GM23338 (cell line): ENCODE results near the gene MIEN1. TPM values are rescaled to one million over a fixed set of nuclear protein-coding genes. Genes with fewer than 3 reads are reported as not detected.
"Not testable (repeated sequence)": the region's sequence is repeated elsewhere in the genome, so short reads cannot be mapped to it uniquely, and the experiment has no call there.

Experiments used
- ATAC-seq: fragments of 200-7000 bp; cut with Tn5 transposase; 3 replicates; pipeline ENCODE4 v1.9.1; 2020
- DNase-seq: peaks from one replicate; pipeline ENCODE4 v3.0.0-alpha.2; 2015; ENCODE audit warnings: low spot score
- H2AFZ ChIP-seq: fragments of 200-600 bp; sonication (generic); 2 replicates; pipeline ENCODE4 v1.8.0; 2016; ENCODE audit warnings: antibody characterized with exemption, mild to moderate bottlenecking, moderate library complexity
- H3F3A ChIP-seq: fragments of 200-600 bp; sonication (generic); replicated peaks from 2 replicates; pipeline ENCODE4 v1.8.0; 2017; ENCODE audit warnings: antibody characterized with exemption, mixed run types, low read depth
- H3K27ac ChIP-seq: fragments of 200-600 bp; sonication (generic); 2 replicates; pipeline ENCODE4 v1.6.1; 2016; ENCODE audit warnings: low read depth
- H3K27me3 ChIP-seq: fragments of 200-600 bp; sonication (generic); 2 replicates; pipeline ENCODE4 v1.8.0; 2016; ENCODE audit warnings: mild to moderate bottlenecking, mixed run types, moderate library complexity; ENCODE audit not compliant: insufficient read depth
- H3K36me3 ChIP-seq: fragments of 200-600 bp; sonication (generic); 2 replicates; pipeline ENCODE4 v1.8.0; 2016; ENCODE audit warnings: mild to moderate bottlenecking; ENCODE audit not compliant: insufficient read depth
- H3K4me1 ChIP-seq: fragments of 200-600 bp; sonication (generic); 2 replicates; pipeline ENCODE4 v1.8.0; 2016; ENCODE audit warnings: mild to moderate bottlenecking, moderate library complexity; ENCODE audit not compliant: insufficient read depth
- H3K4me2 ChIP-seq: fragments of 200-600 bp; sonication (generic); 2 replicates; pipeline ENCODE4 v1.7.1; 2017; ENCODE audit warnings: mixed run types
- H3K4me3 ChIP-seq: fragments of 200-600 bp; sonication (generic); 2 replicates; pipeline ENCODE4 v1.6.1; 2016; ENCODE audit warnings: mixed run types
- H3K79me2 ChIP-seq: fragments of 200-600 bp; sonication (generic); replicated peaks from 2 replicates; pipeline ENCODE4 v1.8.0; 2017; ENCODE audit warnings: mild to moderate bottlenecking; ENCODE audit not compliant: insufficient read depth
- H3K9me2 ChIP-seq: fragments of 200-600 bp; sonication (generic); 2 replicates; pipeline ENCODE4 v1.8.0; 2017; ENCODE audit not compliant: insufficient read depth
- H4K20me1 ChIP-seq: fragments of 200-600 bp; sonication (generic); replicated peaks from 2 replicates; pipeline ENCODE4 v1.8.0; 2017; ENCODE audit warnings: mild to moderate bottlenecking; ENCODE audit not compliant: insufficient read depth
- H3K27ac Mint-ChIP-seq: 2 replicates; pipeline ENCODE4 v1.8.0; 2020; ENCODE audit warnings: inconsistent platforms, mild to moderate bottlenecking, moderate library complexity, mixed read lengths
- H3K27me3 Mint-ChIP-seq: 3 replicates; pipeline ENCODE4 v1.8.0; 2022; ENCODE audit warnings: low read depth, mild to moderate bottlenecking, moderate library complexity, mixed read lengths, inconsistent platforms; ENCODE audit not compliant: insufficient read depth, poor library complexity
- H3K36me3 Mint-ChIP-seq: 3 replicates; pipeline ENCODE4 v1.8.0; 2021; ENCODE audit warnings: low read depth, mild to moderate bottlenecking, inconsistent platforms, moderate library complexity, mixed read lengths
- H3K4me1 Mint-ChIP-seq: 3 replicates; pipeline ENCODE4 v1.8.0; 2020; ENCODE audit warnings: mild to moderate bottlenecking, inconsistent platforms, mixed read lengths
- H3K4me3 Mint-ChIP-seq: 3 replicates; pipeline ENCODE4 v1.8.0; 2021; ENCODE audit warnings: moderate library complexity, mild to moderate bottlenecking, inconsistent platforms, mixed read lengths
- H3K9me3 Mint-ChIP-seq: 3 replicates; pipeline ENCODE4 v1.8.0; 2020; ENCODE audit warnings: moderate library complexity, mild to moderate bottlenecking, inconsistent platforms, mixed read lengths
- CREB1 ChIP-seq: fragments of 250-450 bp; sonication (Bioruptor Pico); IDR thresholded peaks from 2 replicates; pipeline ENCODE4 v1.5.0; 2020; ENCODE audit warnings: low read depth, mild to moderate bottlenecking, moderate library complexity
- CTCF ChIP-seq, 2 experiments: fragments of 200-600 bp in 1 of 2; sonication (generic) in 1 of 2; conservative IDR thresholded peaks; 2 replicates each; pipeline versions ENCODE4 v1.5.1 to v1.6.1; 2016 to 2017; ENCODE audit warnings: antibody characterized with exemption in 2 of 2, low read depth in 2 of 2, mild to moderate bottlenecking in 2 of 2, moderate library complexity in 1 of 2
- EZH2 ChIP-seq: fragments of 200-600 bp; sonication (generic); IDR thresholded peaks from one replicate; pipeline ENCODE4 v1.8.0; 2017; ENCODE audit warnings: antibody characterized with exemption, mild to moderate bottlenecking, low read depth; ENCODE audit not compliant: unreplicated experiment
- EZH2phosphoT487 ChIP-seq: fragments of 200-600 bp; sonication (generic); IDR thresholded peaks from one replicate; pipeline ENCODE4 v1.8.1; 2018; ENCODE audit warnings: antibody characterized with exemption; ENCODE audit not compliant: unreplicated experiment
- JUNB ChIP-seq: IDR thresholded peaks from one replicate; pipeline ENCODE4 v1.6.1; 2016; ENCODE audit warnings: antibody characterized with exemption; ENCODE audit not compliant: unreplicated experiment
- NANOG ChIP-seq: IDR thresholded peaks from 2 replicates; pipeline ENCODE4 v1.6.1; 2016; ENCODE audit warnings: antibody characterized with exemption, borderline replicate concordance
- STAT1 ChIP-seq: IDR thresholded peaks from one replicate; pipeline ENCODE4 v1.6.1; 2016; ENCODE audit warnings: antibody characterized with exemption; ENCODE audit not compliant: unreplicated experiment
- ZNF114 ChIP-seq: fragments of 250-450 bp; sonication (Bioruptor Pico); IDR thresholded peaks from 2 replicates; pipeline ENCODE4 v1.5.0; 2020; ENCODE audit warnings: mild to moderate bottlenecking, moderate library complexity
- polyA plus RNA-seq: library from polyadenylated mRNA; unstranded; fragments of >200 nt; fragmentation: Nextera tagmentation; extraction: Ambion mirVana; gene quantifications from 2 replicates; pipeline ENCODE4 v1.2.1, GENCODE V29; 2016
- total RNA-seq: library from RNA; depleted of rRNA; stranded (reverse); fragments of >200 nt; shearing (Covaris generic); gene quantifications from 2 replicates; pipeline ENCODE4 v1.2.3, GENCODE V29; 2014
- TF ChIP-seq, protein P1 (sequence below): IDR thresholded peaks from 2 replicates; pipeline ENCODE4 v1.6.1; 2016; ENCODE audit warnings: antibody characterized with exemption

The MIEN1 gene
- total and polyA plus RNA-seq, 2 experiments from 2014 or later: 37.1 to 91.8 TPM

DNA sequence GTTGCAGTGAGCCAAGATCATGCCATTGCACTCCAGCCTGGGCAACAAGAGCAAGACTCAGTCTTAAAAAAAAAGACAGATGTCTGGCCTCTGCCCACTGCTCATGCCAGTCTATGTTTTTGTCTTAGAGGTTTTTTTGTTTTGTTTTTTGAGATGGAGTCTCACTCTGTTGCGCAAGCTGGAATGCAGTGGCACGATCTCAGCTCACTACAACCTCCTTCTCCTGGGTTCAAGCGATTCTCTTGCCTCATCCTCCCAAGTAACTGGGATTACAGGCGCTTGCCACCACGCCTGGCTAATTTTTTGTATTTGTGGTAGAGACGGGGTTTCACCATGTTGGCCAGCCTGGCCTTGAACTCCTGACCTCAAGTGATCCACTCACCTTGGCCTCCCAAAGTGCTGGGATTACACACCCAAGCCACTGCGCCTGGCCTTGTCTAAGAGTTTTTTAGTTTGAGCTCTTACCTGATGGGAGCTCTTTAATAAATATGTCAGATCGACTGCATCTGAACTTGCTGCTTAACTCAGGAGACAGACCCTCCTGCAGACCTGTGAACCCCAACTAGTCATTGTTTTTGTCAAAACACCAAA, 18.2 kb upstream of the MIEN1 start:
- not testable (repeated sequence) for H3K27me3 ChIP-seq, H3K27ac ChIP-seq, H2AFZ ChIP-seq, H3K4me2 ChIP-seq, H3K36me3 ChIP-seq, H3K4me3 Mint-ChIP-seq, H3K4me3 ChIP-seq, H4K20me1 ChIP-seq, DNase-seq, H3K4me1 ChIP-seq, ATAC-seq, H3K9me2 ChIP-seq, H3F3A ChIP-seq, H3K9me3 Mint-ChIP-seq, H3K27ac Mint-ChIP-seq, H3K79me2 ChIP-seq
- H3K27me3 Mint-ChIP-seq: peaks cover 16% of the 10 kb centered on the region
- H3K36me3 Mint-ChIP-seq: peaks cover 29% of the 10 kb centered on the region
- peaks cover 26% of the 10 kb centered on the region for H3K4me1 Mint-ChIP-seq

GRCh38 chr17:39747745-39748144, 17.4 kb upstream of the MIEN1 start:
- H3K9me2 ChIP-seq: no peaks in the 10 kb centered on the region
- 0 out of 2 replicates have a peak, but pooled peaks cover 2% of the 10 kb centered on the region for H3K27me3 ChIP-seq
- H3K4me1 ChIP-seq: peaks cover 7% of the 10 kb centered on the region; the same call in 1 of the 2 replicates
- no peaks in the 10 kb centered on the region; the same call in 2 of the 3 replicates for H3K9me3 Mint-ChIP-seq
- 0 out of 2 replicates have a peak, but pooled peaks cover 2% of the 10 kb centered on the region for H3F3A ChIP-seq
- no peaks in the 10 kb centered on the region for H3K36me3 ChIP-seq
- ATAC-seq: no peak
- no peak overlapping the region for H3K4me2 ChIP-seq
- H3K4me3 Mint-ChIP-seq: no peak overlapping the region
- peaks cover 35% of the 10 kb centered on the region for H3K36me3 Mint-ChIP-seq
- no peak overlapping the region; the same call in 1 of the 2 replicates for H3K27ac Mint-ChIP-seq
- no peaks in the 10 kb centered on the region for H3K79me2 ChIP-seq
- peaks cover 19% of the 10 kb centered on the region for H3K4me1 Mint-ChIP-seq
- DNase-seq: no peak
- no peak overlapping the region for H2AFZ ChIP-seq
- no peaks in the 10 kb centered on the region for H4K20me1 ChIP-seq
- no peak overlapping the region for H3K4me3 ChIP-seq
- H3K27ac ChIP-seq: no peak overlapping the region
- TF ChIP-seq CREB1 (no peak), ZNF114 (CRISPR knock-in tag) (no peak), EZH2 (no peak), STAT1 (no peak), CTCF (conservative IDR thresholded peaks at IDR 0.05; ENCODE audit: low read depth in 2 of 2) (no peak)
- H3K27me3 Mint-ChIP-seq: peaks cover 10% of the 10 kb centered on the region

GRCh38 chr17:39746145-39746461, 15.8 kb upstream of the MIEN1 start:
- no peaks in the 10 kb centered on the region for H3K9me2 ChIP-seq
- H2AFZ ChIP-seq: no peak overlapping the region
- no peaks in the 10 kb centered on the region for H3K27me3 ChIP-seq
- Mint-ChIP-seq H3K27me3 (peaks cover 10% of the 10 kb centered on the region), H3K4me3 (no peak overlapping the region), H3K9me3 (no peaks in the 10 kb centered on the region), H3K27ac (no peak overlapping the region), H3K4me1 (peaks cover 7% of the 10 kb centered on the region), H3K36me3 (peaks cover 38% of the 10 kb centered on the region)
- no peak for ATAC-seq
- H3K79me2 ChIP-seq: peaks cover 11% of the 10 kb centered on the region
- H4K20me1 ChIP-seq: no peaks in the 10 kb centered on the region
- H3K36me3 ChIP-seq: no peaks in the 10 kb centered on the region
- no peak overlapping the region for H3K4me3 ChIP-seq
- H3K27ac ChIP-seq: no peak overlapping the region
- H3K4me2 ChIP-seq: no peak overlapping the region
- H3F3A ChIP-seq: peaks cover 3% of the 10 kb centered on the region; the same call in 1 of the 2 replicates
- TF ChIP-seq EZH2 (no peak), ZNF114 (CRISPR knock-in tag) (no peak), STAT1 (no peak), EZH2phosphoT487 (no peak), CREB1 (no peak), NANOG (no peak), JUNB (no peak)
- TF ChIP-seq, protein P1, sequence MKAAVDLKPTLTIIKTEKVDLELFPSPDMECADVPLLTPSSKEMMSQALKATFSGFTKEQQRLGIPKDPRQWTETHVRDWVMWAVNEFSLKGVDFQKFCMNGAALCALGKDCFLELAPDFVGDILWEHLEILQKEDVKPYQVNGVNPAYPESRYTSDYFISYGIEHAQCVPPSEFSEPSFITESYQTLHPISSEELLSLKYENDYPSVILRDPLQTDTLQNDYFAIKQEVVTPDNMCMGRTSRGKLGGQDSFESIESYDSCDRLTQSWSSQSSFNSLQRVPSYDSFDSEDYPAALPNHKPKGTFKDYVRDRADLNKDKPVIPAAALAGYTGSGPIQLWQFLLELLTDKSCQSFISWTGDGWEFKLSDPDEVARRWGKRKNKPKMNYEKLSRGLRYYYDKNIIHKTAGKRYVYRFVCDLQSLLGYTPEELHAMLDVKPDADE: no peak
- no peak for DNase-seq
- peaks cover 5% of the 10 kb centered on the region for H3K4me1 ChIP-seq
